Activated naive CD4-positive, alpha-beta T cell treated with anti-CD3 and anti-CD28 coated beads, Interleukin-2, amount 50 U/mL, for 16 hours (primary cell): ENCODE results near the gene TECPR1.
A peak's percentile ranks its signal among the peaks of the same experiment; 100 is the strongest.

Experiments
- DNase-seq: peaks from one replicate; pipeline ENCODE4 v3.0.0-alpha.2; 2020

The TECPR1 gene, protein sequence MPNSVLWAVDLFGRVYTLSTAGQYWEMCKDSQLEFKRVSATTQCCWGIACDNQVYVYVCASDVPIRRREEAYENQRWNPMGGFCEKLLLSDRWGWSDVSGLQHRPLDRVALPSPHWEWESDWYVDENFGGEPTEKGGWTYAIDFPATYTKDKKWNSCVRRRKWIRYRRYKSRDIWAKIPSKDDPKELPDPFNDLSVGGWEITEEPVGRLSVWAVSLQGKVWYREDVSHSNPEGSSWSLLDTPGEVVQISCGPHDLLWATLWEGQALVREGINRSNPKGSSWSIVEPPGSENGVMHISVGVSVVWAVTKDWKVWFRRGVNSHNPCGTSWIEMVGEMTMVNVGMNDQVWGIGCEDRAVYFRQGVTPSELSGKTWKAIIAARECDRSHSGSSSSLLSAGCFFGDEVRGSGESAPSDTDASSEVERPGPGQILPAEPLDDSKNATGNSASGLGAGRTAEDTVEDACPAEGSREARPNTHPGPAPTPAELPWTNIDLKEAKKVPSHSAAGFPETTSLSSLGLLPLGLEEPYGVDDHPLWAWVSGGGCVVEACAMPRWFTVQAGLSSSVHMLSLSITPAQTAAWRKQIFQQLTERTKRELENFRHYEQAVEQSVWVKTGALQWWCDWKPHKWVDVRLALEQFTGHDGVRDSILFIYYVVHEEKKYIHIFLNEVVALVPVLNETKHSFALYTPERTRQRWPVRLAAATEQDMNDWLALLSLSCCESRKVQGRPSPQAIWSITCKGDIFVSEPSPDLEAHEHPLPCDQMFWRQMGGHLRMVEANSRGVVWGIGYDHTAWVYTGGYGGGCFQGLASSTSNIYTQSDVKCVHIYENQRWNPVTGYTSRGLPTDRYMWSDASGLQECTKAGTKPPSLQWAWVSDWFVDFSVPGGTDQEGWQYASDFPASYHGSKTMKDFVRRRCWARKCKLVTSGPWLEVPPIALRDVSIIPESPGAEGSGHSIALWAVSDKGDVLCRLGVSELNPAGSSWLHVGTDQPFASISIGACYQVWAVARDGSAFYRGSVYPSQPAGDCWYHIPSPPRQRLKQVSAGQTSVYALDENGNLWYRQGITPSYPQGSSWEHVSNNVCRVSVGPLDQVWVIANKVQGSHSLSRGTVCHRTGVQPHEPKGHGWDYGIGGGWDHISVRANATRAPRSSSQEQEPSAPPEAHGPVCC

DNA sequence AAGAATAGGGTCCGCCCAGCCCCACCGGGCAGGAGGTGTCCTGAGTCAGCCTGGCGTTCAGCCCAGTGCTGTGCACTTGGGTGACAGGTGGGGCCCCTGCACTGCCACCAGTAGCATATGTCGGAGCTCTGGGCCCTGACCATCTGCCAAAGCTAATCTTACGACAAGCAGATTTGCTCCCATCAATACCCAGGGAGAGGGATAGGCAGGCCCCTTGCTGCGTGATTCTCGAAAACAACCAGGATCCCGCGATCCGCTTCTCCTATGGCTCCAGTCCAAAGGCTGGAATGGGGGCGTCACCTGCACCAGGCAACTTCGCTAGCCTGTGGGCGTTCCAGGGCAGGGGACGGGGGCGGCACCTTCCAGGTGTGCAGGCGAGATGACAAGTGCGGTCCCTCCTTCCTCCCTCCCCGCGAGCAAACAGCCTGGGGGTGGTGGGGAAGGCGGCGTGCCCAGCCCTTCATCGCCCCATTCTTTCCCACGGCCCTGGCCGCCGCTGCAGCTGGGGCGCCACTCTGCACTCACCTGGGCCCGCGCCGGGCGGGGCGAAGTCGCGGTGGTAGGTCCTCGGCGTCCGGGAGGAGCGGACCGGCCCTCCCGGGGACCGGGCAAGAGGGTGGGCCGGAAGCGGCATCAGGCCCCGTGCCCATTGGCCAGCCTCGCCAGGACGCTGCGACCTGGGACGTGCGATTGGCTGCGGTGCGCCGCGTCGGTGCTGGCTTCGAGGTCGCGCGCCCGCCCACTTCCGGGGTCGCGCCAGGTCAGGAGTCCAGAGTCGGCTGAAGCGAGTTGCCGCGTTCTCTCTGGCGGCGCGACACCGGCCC lies at the start of gene TECPR1:
TECPR1 (minus strand) TSS at position 632 of the 824 bp plus-strand sequence. CDS start 6,086 bp downstream, outside the sequence.
- DNase-seq = peak; percentile 86

DNA sequence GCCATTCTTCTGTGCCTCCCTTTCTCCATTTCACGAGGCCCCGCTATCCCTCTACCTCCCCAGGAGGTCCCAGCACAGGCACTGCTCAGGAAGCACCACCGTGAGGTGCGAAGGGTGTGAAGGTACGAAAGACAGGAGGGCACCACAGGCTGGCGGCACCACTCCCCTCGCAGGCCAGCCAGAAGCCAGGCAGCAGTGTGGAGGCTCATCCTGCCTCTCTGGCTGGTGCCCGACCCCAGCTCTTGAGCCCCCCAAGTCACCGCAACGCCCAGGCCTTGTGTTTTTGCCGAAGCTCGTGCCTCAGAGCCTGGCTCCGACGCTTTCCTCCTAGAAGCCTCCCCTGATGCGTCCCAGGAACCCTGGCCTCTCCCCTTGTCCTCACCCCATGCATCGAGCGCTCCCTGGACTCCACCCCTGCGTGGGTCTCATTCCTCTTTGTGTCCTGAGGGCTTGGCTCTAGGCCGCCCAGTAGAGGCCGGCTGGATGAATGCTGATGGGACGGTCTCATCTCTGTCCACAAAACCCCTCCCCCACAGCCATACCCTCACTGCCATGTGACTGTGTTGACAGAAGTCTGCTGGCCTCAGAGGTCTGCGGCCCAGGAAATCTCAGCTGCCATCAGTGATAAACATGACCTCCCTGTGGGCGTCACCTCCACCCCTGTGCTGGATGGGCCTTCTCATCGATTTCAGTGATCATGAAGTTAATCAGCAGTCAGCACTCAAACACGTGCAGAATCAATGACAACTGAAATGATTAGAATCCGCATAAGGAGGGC lies 48.8 kb upstream of the TECPR1 start:
- DNase-seq = no peak

GRCh38 chr7:98297626-98298286 lies 45.7 kb upstream of the TECPR1 start:
- DNase-seq = no peak

DNA sequence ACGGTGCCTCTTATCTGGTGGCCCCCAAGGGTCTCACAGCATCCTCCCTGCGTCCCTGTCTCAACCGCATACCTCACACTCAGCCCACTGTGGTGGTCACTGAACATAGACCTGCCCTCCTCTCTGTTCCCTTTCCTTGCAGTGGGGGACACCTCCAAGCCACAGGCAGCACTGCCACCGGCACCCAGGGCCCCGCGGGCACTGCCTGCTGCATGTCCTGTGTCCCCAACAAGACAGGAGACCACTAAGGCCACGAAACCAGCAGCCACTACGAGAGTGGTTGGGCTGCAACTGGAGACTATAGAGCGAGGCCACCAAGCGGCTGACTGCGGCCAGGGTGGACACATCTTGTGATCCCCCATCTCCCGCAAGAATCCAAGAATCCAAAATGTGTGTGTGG lies 44.8 kb upstream of the TECPR1 start:
- no peak for DNase-seq

- DNase-seq = no peak
Observed at GRCh38 chr7:98295467-98296192, 43.6 kb upstream of the TECPR1 start.

DNA sequence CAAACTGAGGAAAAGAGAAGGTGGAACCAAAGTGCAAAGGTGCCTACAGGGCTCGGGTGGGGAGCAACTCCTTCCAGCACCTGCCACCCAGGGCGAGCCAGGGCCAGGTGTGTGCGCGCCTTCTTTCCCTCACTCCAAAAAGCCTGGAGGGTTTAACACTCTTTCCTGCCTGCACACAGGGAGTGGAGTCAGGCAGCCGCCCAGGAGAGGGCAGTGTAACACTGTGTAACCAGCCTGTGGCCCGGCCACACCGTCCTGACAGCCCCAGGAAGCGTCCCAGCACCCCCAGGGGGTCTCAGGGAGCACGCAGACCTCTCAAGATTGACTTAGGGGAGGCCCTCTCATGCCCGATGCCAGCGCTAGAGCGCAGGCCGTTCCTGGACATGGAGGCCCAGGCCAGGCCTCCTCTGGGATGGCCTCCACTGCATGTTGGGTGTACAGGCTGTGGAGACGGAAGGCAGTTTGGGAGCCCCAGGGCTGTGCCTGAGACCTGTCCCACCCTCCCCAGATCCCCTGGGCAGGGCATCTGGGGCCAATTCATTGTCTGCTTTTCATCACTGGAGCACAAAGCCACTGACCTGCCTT lies 42.9 kb upstream of the TECPR1 start:
- peak; percentile 26 for DNase-seq

GRCh38 chr7:98294326-98294725 lies 42.3 kb upstream of the TECPR1 start:
- DNase-seq = no peak

GRCh38 chr7:98293746-98294145 lies 41.7 kb upstream of the TECPR1 start:
- no peak for DNase-seq

- no peak for DNase-seq
Observed at GRCh38 chr7:98293265-98293664, 41.2 kb upstream of the TECPR1 start.

- no peak for DNase-seq
Observed at GRCh38 chr7:98291717-98292116, 39.7 kb upstream of the TECPR1 start.

- DNase-seq = no peak
Observed at GRCh38 chr7:98289333-98289875, 37.4 kb upstream of the TECPR1 start.

DNA sequence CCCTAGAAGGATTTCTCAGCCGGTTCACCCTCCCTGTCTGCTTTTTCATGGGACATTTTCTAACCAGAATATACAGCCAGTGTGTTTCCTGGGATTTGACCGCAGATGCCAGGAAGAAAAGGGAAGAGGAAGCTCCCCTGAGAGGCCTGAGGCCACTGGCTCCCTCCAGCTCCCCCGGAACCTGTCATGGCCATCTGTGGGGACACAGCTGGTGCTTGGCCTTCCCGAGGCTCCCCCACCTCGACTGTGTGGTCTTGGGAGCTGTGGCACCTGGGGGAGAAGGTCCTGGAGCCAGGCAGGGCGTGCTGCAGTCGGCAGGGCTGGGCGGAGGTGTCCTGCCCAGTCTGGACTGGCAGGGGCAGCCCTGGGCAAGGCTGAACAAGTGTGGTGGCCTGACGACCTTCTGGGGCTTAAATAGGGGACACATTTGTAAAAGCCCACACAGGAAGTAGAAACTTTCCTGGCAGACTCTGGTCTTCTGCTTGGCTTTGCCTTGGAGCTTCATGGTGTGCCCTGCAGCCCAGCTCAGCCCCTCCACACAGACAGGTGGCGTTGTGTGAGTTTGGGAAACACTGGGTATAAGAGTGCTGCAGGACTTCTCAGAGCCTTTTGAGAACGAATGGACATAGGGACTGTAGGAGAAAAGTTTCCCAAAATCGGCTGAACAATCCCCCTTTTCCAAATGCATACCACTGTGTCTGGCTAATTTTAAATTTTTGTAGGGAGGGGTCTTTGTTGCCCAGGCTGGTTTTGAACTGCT lies 36.2 kb upstream of the TECPR1 start:
- DNase-seq = no peak

GRCh38 chr7:98287486-98287959 lies 35.5 kb upstream of the TECPR1 start:
- DNase-seq = no peak

DNA sequence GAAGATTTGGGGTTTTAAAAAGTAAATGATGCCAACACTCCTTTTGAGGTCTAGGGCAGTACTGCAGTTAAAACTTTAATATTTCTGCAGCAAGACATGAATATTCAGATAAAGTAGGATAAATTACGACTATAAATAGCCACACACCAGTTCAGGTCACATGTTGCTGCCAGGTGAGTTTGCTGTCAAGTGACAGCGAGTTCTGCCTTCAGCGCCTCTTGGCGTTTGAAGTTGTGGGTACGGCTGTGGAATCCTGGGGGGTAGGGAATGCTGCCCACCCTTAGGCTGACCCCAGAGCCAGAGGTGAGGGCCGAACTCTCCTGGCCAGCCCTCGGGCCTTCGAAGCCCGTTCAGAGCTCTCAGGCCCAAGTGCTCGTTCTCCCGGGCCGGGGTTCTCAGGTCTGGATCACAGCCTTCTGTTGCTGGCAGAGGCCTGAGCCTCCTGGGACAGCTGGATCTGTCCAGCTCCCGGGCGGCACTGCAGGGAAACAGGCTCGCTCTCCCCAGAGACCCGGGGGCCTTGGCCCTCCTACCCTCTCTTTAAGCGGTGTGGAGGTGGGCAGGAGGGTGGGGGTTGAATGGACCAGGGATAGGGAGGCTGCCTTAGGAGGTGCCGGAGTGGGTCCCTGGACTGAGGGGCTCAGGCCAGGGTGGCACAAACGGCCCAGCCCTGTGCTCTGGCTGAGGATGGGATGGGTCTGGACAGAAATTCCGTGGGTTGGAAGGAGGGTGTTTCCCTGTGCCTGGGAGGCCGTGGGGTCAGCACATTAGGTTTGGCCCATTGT lies 34.9 kb upstream of the TECPR1 start:
- DNase-seq = no peak

- no peak for DNase-seq
Observed at GRCh38 chr7:98286093-98286539, 34.1 kb upstream of the TECPR1 start.

GRCh38 chr7:98285157-98286092 lies 33.4 kb upstream of the TECPR1 start:
- DNase-seq = no peak
